HUDEP-2 (cell line): ENCODE measurements around the gene PCCA.

Experiments
- DNase-seq, 76 experiments: peaks; one replicate each; lab custom pipeline; 2025; ENCODE audit not compliant: unreplicated experiment in 76 of 76; lab: John Stamatoyannopoulos, UW

Gene PCCA

DNA sequence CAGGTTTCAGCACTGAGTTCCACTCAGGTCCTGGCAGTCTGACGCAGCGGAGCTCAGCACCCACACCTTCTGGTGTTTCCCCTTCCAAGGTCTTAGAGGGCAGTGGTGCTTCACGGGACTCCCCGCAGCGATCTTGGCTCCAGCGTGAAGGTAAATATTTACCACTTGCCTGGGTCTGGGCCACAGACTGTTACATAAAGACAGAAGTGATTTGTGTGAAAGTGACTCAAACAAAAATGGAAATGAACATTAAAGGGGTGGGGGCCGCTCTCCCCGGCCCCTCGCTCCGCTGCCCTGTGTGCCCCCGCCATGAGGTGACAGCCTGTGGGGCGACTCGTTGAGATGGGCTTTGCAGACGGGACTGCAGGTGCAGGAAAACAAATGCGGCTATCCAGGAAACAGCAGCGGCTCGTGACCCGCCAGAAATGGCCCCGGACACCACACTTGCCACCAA lies 444.7 kb downstream of the PCCA start:
- no peak for DNase-seq

- DNase-seq: no peak
Measured at GRCh38 chr13:100534147-100534843, 445.4 kb downstream of the PCCA start.

DNA sequence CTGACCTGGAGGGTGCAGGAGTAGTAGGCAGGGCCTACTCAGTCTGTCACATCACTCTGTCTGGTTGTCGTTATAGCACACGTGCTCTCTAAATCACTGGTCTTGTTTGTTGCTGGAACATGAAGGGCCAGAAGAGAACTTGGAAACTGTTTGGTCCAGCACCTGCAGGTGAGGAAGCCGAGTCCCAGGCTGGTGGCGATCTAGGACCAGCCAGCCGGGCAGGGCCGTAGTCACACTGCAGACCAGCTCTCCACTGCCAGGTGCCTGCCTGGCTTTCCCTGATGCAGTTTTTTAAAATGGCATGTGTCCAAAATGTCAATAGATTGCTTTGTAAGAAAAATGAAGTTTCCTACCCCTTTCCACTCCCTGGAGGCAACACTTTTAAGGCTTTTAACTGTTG lies 446.0 kb downstream of the PCCA start:
- DNase-seq: no peak

GRCh38 chr13:100535426-100536135 lies 446.7 kb downstream of the PCCA start:
- no peak for DNase-seq

DNA sequence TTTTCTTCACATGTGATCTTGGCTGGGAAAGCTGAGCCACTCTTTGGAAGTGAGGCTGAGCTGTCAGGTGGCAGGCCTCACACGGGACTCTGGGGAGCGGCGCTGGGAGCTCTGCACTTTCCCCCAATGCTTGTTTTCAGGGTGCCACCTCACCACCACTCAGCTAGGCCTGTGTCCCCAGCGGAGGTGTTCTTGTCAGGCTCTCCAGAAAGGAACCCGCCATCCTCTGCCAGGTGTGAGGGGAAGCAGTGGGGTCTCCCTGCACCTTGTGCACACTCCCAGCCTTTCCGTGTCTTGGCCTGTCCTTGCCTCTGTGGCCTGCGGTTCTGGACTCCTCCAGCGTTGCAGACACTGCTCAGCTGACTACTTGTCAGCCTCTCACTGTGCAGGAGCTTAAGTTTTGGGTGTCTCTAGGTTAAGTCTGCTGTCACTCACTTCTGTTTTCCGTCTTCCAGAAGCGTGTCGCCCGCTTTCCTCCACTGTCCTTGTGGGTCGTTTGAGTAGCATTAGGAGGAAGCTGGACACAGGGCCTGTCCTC lies 447.8 kb downstream of the PCCA start:
- no peak for DNase-seq

DNA sequence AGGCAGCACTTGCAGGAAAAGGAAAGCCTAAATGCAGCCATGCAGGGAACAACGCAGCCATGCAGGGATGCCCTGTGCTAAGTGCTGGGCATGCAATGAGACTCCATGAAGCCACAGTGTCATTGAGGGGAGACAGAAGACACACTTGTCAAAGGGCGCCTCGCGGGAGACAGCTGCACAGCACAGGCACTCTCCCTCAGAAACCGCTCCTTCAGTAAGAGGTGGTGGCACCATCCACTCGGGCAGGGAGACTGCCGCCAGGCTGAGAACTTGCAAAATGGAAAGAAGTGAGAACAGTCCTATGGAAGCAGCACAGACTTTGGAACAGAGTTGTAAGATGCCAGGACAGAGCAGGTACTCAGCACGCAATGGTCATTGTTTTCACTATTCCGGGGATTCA lies 448.6 kb downstream of the PCCA start:
- no peak for DNase-seq

DNA sequence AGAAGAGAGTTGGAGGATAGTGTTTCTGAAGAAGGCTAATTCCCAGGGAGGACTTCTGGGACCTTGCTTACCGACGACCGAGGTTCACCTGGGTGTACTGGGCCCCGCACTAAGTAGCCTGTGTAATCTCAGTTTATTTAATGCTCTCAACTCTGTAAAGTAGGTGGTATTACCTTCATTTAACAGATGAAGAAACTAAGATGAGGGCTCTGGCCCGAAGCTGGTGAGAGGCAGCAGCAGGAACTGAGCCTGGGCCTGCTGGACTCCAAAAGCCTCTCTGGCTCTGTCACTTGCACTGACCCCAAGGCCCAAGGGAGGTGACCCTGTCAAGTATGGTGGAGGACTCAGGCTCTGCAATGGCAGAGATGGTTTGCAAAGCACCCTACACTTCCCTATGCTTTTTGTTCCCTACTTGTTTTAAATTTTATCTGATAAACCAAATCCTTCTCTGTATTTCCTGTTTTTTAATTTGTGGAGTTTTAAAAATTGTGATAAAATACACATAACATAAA lies 449.1 kb downstream of the PCCA start:
- no peak for DNase-seq

DNA sequence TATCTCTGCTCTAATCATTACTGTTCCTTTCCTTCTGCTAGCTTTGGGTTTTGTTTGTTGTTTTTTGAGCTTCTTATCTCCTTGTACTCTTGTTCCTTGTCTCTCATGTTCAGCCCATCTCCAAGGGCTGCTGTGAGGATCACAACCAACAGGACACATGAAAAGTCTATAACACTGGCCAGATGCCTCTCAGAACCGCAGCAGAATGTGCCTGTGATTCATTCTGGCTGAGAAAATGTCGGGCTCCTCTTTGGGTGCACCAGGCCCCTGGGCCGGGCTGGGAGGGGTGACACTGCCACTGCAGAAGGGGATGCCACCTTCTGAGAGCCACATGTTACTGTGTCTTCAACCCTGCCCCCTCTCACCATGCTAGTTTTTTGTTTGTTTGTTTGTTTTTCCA lies 451.7 kb downstream of the PCCA start:
- DNase-seq: no peak

- DNase-seq: no peak
Measured at GRCh38 chr13:100541897-100542825, 453.3 kb downstream of the PCCA start.

GRCh38 chr13:100542826-100543156 lies 453.9 kb downstream of the PCCA start:
- no peak for DNase-seq

DNA sequence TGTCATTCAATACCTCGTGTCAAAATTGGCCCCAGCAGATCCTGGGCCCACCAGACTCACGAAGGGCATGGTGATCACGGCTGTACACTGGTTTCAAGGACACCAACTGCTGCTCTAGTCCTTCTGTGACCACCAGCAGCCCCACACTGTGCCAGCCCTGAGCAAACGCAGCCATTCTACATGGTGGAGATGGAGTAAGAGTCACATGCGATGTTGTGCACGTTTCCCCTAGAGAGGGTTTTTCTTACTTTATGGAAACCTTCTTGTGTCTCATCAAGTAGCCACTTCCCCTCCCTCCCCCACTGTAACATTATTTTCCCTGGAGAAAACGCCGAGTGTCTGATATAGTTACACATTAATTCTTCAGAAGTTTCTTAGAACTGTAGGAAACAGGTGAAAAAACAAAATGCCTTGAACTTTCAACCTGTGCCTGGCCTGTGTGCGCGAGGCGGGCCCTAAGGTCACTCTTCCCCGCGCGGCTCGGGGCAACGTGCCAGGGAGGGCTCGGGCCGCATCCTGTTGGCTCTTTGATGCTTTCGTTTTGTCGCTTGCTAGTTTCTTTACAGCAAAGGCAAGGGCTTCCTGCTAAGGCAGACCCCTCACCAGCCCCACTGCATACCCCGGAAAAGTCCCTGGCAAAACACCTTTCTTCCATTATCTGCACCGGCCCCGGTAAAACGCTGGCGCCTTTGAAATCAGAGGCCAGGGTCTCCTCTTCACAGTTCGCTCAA lies 455.1 kb downstream of the PCCA start:
- DNase-seq: no peak

DNA sequence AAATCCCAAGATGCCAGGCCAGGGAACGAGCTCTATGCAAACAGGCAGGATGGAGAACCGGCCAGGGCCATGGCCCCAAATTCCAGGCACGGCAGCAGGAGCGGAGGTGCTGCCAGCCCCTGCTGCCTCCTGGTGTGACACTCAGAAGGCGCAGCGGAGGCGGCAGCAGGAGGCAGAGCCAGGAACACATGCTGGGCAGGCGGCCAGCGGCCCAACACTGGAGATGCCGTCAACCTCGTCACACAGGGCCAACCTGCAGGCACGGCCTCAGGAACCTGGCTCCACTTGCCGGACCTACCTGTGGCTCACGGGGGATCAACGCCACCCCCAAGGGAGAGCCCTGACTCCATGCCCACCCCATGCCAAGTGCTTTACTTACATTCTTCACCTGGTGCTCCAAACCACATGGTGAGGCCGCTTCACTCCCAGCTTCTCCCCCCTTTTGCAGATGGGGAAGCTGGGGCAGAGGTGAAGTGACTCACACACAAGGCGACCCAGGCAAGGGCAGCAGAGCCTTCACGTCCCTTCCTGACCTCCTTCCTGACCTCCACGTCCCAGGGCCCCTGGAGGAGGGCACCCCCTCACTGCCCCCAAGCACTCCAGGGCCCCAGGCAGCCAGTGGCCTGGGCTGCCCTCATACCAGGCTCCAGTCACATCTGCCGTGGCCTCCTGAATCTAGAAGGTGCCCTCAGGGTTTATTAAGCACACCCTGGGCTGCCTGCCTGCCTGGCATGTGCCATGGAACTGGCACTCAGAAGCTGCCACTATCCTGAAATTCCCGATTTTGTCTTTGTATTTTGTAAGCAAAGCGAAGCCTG lies 456.2 kb downstream of the PCCA start:
- DNase-seq: no peak

DNA sequence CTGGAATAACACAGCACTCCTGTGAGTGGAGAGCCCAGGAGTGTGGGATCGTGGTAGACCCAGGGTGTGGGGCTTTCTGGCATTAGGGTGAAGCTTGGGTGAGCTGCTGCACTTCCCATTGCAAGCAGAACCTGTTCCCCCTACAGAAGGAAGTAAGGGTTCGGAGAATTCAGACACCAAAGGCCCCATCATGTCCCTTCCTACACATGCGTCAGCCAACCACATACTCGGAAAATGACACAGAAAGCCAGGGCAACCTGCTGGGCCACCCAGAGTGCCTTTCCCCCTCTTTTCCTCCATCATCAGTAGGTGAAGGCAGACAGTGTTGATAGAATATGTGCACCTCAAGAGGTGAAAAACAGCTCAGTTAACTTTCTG lies 456.8 kb downstream of the PCCA start:
- no peak for DNase-seq

DNA sequence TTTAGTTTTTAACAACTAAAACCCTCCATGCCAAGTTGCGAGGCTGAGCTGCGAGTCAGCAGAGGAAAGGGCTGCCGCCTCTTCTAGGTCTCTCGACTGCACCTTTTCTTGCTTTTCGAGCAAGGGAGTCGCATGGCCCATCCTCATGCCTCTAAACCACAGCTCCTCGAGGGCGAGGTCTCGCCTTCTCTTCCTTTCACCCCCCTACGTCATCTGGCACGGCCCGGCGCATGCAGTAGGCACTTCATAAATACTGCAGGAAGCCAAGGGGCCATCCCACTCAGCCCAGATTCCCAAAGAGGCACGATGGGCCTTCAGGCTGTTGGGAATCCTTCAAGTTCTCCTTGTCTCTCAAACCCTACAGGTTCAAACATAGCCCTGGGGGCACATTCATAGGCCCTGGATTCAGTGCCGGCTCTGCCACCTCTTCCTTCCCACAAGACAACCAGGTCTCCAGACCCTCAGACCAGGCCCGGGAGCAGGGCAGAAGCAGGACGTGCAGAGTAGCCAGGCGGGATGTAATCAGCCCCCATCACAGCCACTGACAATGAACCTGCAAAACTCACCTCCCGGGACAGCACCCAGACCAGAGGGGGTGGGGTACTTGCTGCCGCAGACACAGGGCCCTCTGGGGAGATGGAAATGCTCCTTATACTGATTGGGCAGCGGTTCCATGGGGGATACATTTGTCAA lies 458.0 kb downstream of the PCCA start:
- DNase-seq: no peak

- no peak for DNase-seq
Measured at GRCh38 chr13:100547791-100548201, 458.9 kb downstream of the PCCA start.

DNA sequence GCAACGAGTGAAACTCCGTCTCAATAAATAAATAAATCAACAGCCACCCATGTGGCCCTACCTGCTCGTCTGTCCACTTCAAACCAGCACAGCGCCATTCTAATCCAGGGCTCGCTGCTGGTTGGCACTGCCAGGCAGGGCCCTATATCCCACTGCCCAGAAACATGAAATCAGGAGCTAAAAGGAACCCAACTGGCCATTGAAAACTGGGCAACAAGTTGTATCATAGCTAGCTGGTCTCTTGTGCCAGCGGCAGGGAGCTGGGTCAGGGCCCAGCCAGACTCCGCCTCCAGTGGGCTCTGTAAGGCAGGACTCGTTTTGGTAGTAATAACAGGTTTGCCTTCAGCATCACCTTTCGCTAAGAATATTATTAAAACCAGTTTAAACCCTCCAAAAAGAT lies 460.4 kb downstream of the PCCA start:
- DNase-seq: no peak

DNA sequence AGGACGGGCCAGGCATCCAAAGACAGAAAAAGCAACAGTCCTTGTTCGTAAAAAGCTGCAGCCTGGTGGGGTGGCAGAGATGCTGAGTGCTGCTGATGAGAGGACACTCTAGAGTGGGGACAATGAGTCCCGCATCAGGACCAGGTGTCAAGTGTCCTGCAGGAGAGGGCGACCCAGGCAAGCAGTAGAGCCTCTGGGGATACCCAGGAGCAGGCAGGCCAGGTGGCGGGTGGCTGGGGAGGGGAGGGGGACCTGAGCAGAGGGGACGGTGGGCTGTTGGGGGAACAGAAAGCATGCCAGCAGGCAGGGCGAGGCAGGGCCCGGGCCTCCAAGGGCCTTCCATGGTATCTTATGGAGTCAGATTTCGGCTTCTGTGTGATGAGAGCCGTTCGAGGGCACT lies 463.9 kb downstream of the PCCA start:
- no peak for DNase-seq

DNA sequence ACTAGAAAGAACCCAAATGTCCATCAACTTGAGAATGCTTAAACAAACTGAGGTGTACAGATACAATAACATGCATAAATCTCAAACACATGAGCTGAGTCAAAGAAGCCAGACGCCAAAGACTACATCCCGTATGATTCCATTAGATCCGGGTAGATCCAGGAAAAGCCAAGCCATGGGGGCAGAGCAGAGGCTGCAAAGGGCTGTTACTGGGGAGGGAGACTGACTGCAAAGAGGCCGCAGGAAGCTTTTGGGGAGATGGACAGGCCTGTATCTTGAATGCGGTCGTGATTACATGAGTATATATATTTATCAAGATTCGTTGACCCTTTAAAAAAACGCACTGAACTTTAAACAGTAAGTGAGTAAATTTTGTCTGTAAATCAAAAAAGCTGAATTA lies 471.0 kb downstream of the PCCA start:
- no peak for DNase-seq
